NCI-H1105 (cell line): ENCODE results near the gene PRPF4.
"Not testable (repeated sequence)": the region's sequence is repeated elsewhere in the genome, so short reads cannot be mapped to it uniquely, and the experiment has no call there.

ENCODE experiments used
- DNase-seq: peaks from one replicate; lab custom pipeline; 2025; lab: John Stamatoyannopoulos, UW

The PRPF4 gene

GRCh38 chr9:113275157-113276131 is at the start of gene PRPF4, which contains the start of gene CDC26:
Gene PRPF4, plus strand, starts transcription at chr9:113275658. Its CDS starts 86 bp downstream, at chr9:113275744.
Gene CDC26, minus strand, starts transcription at chr9:113275572. Its CDS starts 3,065 bp downstream, at chr9:113272507.
- peak; percentile 96 for DNase-seq

- no peak for DNase-seq
These were observed 48.0 kb upstream of the PRPF4 start for GRCh38 chr9:113227436-113227835.

- no peak for DNase-seq
These were observed 47.3 kb upstream of the PRPF4 start for GRCh38 chr9:113228130-113228665.

- DNase-seq = no peak
These were observed 43.8 kb upstream of the PRPF4 start for GRCh38 chr9:113231701-113232100.

- not testable (repeated sequence) for DNase-seq
These were observed 39.7 kb upstream of the PRPF4 start for GRCh38 chr9:113235701-113236255.

GRCh38 chr9:113237026-113237425 is 38.4 kb upstream of the PRPF4 start:
- DNase-seq = no peak

GRCh38 chr9:113238202-113238858 is 37.1 kb upstream of the PRPF4 start:
- no peak for DNase-seq

GRCh38 chr9:113238859-113239232 is 36.6 kb upstream of the PRPF4 start:
- DNase-seq = no peak

GRCh38 chr9:113241161-113241560 is 34.3 kb upstream of the PRPF4 start:
- DNase-seq = no peak

GRCh38 chr9:113244556-113244955 is 30.9 kb upstream of the PRPF4 start:
- no peak for DNase-seq

- no peak for DNase-seq
These were observed 29.6 kb upstream of the PRPF4 start for GRCh38 chr9:113245894-113246293.

GRCh38 chr9:113246928-113247327 is 28.5 kb upstream of the PRPF4 start:
- DNase-seq = no peak

GRCh38 chr9:113247640-113248039 is 27.8 kb upstream of the PRPF4 start:
- DNase-seq = no peak

- not testable (repeated sequence) for DNase-seq
These were observed 25.8 kb upstream of the PRPF4 start for GRCh38 chr9:113249661-113250060.

GRCh38 chr9:113250807-113251206 is 24.7 kb upstream of the PRPF4 start:
- DNase-seq = no peak

- DNase-seq = no peak
These were observed 20.5 kb upstream of the PRPF4 start for GRCh38 chr9:113254991-113255390.

- DNase-seq = no peak
These were observed 20.0 kb upstream of the PRPF4 start for GRCh38 chr9:113255438-113255837.

- no peak for DNase-seq
These were observed 17.6 kb upstream of the PRPF4 start for GRCh38 chr9:113257863-113258262.

- DNase-seq = no peak
These were observed 17.2 kb upstream of the PRPF4 start for GRCh38 chr9:113258282-113258681.

- DNase-seq = no peak
These were observed 13.4 kb upstream of the PRPF4 start for GRCh38 chr9:113261917-113262671.

- no peak for DNase-seq
These were observed 9.3 kb upstream of the PRPF4 start for GRCh38 chr9:113266174-113266573.
